ENCODE results near the gene SLC49A3.

DNA sequence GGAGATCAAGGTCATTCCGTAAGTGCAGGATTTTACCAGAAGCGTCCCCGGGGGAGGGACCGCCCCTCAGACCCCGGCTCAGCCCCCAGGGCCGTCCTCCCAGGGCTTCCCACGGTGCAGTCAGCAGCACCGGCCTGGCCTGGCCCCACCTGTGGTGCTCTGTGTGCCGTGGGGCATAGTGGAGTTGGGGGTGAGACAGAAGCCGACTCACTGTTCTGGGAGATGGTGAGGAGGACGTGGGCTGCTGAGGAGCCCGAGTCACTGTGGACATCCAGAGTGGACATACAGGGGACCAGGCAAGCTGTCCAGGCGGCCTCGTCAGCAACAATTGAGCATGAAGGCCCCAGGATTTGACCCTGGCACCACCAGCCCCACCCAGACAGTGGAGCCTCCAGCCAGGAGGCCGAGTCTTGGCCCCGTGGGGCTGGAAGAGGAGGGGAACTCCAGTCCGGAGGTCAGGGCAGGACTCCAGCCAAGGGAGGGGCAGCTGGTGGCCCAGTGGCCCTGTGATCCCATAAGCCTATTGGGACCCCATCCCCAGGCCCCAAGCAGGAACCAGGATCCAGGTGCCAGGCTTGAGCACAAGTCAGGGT, 34.0 kb downstream of the SLC49A3 start:
- TF ChIP-seq, protein P1, sequence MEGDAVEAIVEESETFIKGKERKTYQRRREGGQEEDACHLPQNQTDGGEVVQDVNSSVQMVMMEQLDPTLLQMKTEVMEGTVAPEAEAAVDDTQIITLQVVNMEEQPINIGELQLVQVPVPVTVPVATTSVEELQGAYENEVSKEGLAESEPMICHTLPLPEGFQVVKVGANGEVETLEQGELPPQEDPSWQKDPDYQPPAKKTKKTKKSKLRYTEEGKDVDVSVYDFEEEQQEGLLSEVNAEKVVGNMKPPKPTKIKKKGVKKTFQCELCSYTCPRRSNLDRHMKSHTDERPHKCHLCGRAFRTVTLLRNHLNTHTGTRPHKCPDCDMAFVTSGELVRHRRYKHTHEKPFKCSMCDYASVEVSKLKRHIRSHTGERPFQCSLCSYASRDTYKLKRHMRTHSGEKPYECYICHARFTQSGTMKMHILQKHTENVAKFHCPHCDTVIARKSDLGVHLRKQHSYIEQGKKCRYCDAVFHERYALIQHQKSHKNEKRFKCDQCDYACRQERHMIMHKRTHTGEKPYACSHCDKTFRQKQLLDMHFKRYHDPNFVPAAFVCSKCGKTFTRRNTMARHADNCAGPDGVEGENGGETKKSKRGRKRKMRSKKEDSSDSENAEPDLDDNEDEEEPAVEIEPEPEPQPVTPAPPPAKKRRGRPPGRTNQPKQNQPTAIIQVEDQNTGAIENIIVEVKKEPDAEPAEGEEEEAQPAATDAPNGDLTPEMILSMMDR (optimal IDR thresholded peaks at IDR 0.05 in 1 of 3, IDR thresholded peaks at IDR 0.05 in 1 of 3, conservative IDR thresholded peaks at IDR 0.05 in 1 of 3; ENCODE audit: extremely low read depth in 1 of 3, insufficient read depth in 2 of 3, low read length in 3 of 3), result no peak
- no peak for TF ChIP-seq EZH2 (IDR thresholded peaks at IDR 0.05; ENCODE audit: low read length)
